Skeletal muscle cell (primary cell): ENCODE results near the gene CHST11.
"Not testable (repeated sequence)": the region's sequence is repeated elsewhere in the genome, so short reads cannot be mapped to it uniquely, and the experiment has no call there.

Experiments
- DNase-seq: peaks from one replicate; pipeline ENCODE4 v3.0.0-alpha.2; 2010; ENCODE audit warnings: low read depth
- H3K4me3 ChIP-seq: 2 replicates; pipeline ENCODE4 v1.5.1; 2011; ENCODE audit warnings: low read depth, mild to moderate bottlenecking, control low read depth, low read length, moderate library complexity

Gene CHST11

DNA sequence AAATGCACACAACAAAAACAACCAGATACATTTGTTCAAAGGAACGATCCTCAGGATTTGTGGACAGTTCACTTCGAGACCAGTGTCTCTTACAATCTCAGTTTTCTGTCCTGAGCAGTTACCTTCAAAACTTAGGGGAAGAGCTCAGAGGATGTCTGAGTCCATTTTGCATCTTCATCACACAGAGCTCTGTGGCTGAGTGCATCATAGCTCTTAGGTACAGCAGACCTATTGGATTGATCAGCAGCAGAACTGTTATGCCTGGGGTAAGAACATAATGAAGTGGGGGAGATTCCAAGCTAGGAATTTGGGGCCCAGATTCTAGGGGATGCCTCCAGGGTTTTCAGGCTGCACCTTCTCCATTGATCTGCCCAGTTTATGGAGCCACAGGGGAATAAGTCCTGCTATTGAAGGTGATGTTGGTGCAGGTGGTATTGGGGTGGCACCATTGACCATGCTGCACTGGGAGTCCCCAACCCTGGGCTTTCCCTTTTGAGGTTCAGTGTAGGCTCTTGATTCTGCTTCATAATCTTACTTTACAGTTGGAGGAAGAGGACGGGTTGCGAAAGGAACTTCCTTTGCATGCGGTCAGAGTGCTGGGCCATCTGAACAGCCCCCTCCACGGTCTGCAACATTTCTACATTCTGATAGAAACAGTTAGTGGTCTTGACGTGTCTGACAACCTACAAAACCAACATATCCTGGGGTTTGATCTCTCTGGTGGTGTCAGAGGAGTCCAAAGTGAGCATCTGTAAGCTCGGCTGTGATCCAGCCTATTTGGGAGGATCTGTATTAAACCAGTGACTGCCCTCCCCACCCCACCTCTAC, 112.8 kb downstream of the CHST11 start:
- no peak overlapping the region for H3K4me3 ChIP-seq
- no peak for DNase-seq

DNA sequence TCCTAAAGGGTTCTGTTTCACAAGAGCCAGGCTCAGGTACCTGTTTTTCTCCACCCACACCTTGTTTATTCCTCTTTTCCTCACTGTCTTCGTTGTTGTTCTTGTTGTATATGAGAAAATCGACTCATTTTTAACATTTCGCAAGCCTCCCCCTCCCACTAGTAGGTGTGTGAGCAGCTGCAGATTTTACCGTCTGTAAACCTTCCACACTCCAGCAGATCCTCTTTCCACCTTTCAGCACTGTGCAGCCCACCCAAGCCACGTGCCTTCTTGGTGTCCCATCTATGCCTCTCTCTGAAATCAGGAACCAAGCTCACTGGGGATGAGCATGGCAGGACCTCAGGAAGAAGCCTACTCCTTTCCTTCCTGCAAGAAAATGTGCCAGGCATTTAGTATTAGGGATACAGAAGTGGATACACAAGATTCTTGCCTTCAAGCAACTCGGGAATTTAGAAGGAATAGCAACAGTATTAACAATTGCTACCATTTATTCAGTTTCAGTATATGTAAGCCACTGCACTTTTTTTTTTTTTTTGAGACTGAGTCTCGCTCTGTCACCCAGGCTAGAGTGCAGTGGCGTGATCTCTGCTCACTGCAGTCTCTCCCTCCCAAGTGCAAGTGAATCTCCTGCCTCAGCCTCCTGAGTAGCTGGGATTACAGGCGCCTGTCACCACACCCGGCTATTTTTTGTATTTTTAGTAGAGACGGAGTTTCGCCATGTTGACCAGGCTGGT, 113.6 kb downstream of the CHST11 start:
- no peak overlapping the region for H3K4me3 ChIP-seq
- DNase-seq = no peak

DNA sequence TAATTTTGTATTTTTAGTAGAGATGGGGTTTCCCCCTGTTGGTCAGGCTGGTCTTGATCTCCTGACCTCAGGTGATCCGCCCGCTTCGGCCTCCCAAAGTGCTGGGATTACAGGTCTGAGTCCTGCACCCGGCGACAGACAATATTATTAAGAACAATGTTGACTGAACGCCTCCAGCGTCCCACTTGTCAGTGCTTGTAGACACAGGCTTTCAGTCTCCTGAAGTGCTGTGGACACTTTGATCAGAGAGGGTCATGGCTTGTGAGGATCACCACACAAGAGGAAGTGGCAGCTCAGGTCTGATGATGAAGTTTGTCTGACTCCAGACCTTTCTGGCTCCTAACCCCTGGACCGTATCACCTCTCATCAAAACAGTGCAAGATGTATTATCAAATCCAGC, 114.6 kb downstream of the CHST11 start:
- no peak overlapping the region for H3K4me3 ChIP-seq
- no peak for DNase-seq

DNA sequence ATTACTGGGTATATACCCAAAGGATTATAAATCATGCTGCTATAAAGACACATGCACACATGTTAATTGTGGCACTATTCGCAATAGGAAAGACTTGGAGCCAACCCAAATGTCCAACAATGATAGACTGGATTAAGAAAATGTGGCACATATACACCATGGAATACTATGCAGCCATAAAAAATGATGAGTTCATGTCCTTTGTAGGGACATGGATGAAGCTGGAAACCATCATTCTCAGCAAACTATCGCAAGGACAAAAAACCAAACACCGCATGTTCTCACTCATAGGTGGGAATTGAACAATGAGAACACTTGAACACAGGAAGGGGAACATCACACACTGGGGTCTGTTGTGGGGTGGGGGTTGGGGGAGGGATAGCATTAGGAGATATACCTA, 117.6 kb downstream of the CHST11 start:
- not testable (repeated sequence) for H3K4me3 ChIP-seq, DNase-seq

DNA sequence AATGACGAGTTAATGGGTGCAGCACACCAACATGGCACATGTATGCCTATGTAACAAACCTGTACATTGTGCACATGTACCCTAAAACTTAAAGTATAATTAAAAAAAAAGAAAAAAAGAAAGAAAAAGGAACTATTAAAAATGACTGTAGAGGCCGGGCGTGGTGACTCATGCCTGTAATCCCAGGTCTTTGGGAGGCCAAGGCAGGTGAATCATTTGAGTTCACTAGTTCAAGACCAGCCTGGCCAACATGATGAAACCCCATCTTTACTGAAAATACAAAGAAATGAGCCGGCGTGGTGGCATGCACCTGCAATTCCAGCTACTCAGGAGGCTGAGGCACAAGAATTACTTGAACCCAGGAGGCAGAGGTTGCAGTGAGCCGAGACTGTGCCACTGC, 118.0 kb downstream of the CHST11 start:
- DNase-seq, H3K4me3 ChIP-seq: not testable (repeated sequence)

DNA sequence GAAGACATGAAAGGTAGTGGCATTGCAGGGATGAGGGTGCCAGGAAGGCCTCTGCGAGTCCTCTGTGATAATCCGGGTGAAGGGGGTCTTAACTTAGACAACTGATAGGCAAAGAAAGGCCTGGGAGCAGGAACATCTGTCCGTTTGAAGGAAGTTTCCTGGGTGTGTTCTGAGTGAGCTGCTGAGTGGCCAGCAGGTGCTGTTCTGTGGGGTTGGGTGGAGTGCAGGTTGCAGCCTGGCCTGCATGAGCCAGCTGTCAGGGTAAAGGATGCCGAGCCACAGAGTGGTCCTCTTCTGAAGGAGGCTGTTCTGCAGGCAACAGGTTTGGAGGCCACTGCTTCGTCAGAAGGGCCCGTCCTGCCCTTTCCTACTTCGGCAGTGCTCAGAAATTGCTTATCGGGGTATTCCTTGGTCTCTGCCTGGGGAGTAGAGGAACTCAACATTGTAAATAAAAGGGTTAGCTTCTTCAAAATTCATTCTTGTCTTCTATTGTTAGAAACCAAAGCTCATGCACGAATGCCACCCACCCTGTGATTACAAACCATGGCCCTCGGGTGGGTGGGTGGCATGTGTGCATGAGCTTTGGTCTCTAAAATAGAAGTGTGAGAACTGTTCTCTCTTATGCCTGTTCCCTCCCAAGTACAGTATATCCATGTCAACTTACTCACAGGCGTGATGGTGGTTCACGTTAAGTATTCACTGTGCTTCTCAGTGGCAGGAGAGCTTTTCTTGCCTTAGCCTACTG, 118.9 kb downstream of the CHST11 start:
- H3K4me3 ChIP-seq = no peak overlapping the region
- DNase-seq = no peak

DNA sequence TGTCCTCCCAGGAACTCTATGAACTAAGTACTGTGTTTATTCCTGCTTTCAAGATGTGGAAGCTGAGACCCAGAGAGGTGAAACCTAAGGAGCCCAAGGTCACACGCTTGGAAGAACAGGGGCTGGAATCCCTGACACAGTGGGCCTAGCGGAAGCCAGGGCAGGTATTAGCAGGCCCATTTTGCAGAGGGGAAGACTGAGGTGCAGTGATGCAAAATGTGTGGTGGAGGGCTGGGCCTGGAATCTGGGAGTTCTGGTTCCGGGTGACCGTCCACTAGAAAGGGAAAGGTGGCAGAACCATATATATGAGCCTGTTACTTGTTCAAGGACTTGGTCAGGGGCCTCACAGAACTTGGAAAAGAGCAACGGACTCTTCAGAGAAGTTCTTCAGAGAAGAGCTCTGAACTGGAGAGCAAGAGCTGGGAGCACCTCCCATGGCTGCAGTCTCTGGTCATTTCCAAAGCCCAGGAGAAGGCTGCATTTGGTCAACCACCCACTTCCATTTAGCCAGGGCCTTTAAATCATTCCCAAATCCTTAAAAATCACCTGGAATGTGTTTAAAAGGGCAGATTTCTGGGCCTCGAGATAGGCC, 119.5 kb downstream of the CHST11 start:
- H3K4me3 ChIP-seq = no peak overlapping the region
- DNase-seq = no peak

DNA sequence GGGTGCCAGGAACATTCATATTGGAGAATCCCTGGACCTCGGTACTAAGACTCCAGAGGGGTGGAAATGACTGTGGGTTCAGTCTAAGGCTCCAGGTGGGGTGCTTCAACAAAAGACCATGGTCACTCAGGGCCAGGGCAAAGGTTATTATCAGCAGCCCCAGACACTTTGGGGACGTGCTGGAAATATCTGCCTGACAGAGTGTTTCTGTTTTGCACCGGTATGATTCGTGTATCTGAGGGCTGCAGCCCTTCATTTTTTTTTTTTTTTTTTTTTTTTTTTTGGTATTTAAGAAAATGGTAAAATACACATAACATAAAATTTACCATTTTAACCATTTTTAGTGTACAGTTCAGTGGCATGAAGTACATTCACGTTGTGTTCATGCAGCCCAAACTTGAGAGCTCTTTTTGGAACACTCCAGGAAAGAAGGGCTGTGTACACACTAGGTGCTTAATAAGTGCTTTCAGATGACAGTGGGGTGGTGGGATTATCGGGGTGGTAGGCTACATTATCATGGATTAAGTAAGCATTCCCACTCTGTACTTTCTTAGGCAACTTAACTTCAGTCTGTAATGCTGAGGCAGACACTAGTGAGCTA, 120.3 kb downstream of the CHST11 start:
- no peak for DNase-seq
- no peak overlapping the region for H3K4me3 ChIP-seq

DNA sequence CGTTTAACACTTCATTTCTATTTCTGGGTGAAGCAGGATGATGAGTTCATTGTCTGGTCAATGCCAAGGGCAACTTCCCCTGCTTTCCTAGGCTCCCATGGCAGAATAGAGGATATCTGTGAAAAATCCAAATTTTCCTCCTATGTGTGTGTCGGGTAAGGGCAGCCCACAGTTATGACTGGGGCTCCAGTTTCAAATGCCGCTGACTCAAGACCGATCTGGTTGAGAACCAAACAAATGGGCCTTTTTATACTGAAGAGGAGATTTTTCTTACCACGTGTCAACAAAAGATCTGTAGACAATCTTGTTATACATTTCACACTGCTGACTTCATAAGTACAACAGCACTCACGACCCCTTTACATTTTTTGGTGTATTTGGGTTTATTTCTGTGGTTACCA, 120.8 kb downstream of the CHST11 start:
- peak; percentile 30 for DNase-seq
- no peak overlapping the region for H3K4me3 ChIP-seq

DNA sequence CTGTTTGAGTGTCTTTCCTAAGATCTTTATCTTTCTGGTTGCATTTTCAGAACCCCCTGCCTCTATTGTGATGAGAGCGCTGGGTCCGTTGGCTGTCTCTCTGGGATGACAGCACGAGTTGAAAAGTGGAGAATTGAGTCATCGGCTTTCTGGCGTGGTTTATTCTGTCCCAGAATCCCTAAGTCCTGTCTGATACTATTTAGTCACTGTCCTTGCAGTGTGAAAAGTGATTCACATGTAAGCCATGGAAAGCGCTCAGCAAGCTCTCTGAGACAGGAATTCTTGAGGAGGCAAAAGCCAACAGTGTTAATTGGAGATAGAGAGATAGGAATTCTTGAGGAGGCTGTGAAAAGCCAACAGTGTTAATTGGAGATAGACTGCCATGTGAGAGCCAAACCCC, 121.7 kb downstream of the CHST11 start:
- DNase-seq = peak; percentile 47

DNA sequence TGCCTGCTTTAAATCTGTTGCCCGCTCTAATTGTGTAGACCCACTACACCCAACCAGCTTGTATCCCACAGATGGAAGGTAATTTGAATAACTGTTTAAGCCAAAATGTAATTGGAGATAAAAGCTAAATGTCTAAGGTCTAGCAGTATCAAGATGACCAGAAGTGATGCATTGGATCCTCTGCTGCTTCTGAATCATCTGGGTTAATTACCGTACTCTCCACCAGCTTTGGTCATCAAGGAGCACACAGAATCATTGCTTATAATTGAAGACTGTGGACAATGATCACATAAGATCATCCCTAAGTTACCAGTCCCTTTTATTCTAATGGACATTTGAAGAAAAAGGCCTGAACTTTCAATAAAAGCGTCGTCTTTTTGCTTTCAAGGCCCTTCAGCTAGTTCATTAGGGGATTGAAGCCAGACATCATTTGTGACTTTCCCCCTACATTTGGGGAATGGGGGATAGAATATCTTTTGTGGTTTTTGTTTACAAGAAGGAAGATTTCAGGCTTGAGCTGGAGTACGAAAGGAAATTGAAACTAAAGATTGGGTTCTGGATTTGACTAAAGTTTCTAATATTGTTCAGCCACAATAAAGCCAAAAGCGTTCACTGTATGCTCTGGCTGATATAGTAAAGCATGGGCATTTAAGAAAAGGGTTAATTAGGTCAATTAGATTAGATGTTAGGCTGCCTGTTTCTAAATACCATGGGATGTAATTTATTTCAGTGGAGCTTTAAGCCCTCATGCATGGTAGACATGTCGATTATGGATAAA, 123.2 kb downstream of the CHST11 start:
- H3K4me3 ChIP-seq = no peak overlapping the region
- DNase-seq = no peak

More for the DNA sequence above, 121.7 kb downstream of the CHST11 start:
- no peak overlapping the region for H3K4me3 ChIP-seq

DNA sequence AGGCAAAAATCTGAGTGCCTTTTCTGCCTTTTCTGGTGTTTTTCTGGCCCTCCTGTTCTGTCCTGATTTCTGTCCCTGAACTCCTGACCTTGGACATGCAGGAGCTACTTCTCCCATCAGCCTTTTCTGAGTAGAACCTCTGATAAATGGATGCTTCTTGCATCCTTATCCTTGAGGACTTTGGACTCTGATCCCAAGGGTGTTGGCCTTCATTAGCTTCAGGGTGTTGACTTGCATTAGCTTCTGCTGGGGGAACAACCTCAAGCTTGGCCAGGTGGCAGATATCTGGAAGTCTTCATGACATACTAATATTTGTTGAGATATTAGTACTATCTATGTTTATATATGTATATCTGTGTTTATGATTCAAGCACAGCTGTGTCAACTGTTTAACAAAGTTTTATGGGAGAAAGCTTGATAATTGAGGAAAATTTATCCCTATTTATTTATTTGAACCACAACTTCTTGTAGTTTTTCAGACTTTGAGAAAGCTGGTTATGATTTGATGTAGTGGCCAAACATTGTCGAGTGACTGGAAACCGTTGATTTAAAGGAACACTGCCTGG, 124.3 kb downstream of the CHST11 start:
- H3K4me3 ChIP-seq = no peak overlapping the region
- no peak for DNase-seq

DNA sequence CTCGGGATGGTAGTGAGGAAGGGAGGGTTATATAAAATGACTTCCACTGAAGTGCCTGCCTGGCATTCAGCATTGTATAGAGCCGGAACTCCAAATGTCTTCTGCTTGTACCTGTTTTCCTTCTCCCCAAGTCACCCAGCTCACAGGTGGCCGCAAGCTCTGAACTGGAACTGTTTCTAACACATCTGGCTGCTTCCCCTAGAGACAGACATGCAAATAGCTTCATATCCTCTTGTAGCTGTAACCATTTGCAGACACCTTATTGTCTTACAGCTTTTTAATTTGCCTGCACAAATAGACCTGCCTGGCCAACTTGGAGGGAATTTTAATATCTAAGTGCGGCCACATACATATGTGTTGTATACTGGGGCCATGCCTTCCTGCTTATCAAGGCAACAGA, 126.0 kb downstream of the CHST11 start:
- no peak overlapping the region for H3K4me3 ChIP-seq
- DNase-seq = no peak

DNA sequence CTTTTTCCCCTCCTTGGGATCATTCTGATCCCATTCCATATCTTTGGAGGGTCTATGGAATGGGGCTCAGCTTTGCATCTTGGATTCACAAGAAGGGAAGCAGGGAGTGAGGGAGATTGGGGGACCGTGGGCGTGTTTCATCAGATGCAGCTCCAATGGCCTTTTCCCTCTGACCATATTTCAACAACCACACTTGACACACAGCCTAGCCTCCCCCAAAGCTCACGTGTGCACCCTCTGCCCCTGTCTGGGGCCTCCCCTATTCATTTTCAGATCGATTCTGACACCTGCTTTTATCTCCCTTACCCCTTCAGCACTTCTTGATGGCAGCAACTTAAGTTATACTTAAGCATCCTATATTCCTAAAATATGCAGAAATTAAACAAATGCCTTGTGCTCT, 126.6 kb downstream of the CHST11 start:
- DNase-seq = no peak
- no peak overlapping the region for H3K4me3 ChIP-seq

DNA sequence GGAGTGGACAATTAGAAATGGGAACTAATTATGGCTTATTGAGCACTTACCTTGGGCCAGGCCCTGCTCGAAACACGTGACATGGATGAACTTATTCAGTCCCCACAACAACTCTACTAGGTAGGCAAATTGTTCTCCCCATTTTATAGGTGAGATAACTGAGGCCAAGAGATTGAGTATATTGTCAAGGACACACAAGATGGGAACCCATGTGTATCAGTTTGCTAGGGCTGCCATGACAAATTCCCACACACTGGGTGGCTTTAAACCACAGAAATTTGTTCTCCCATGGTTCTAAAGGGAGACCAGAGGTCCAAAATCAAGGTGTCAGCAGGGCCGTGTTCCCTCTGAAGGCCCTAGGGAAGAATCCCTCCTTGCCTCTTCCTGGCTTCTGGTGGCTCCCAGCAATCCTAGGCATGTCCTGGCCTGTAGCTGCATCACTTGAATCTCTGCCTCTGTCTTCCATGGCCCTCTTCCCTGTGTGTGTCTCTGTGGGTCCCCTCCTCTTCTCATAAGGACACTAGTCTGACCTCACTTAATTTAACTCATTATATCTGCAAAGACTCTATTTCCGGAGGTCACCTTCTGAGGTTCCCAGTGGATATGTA, 128.8 kb downstream of the CHST11 start:
- H3K4me3 ChIP-seq = no peak overlapping the region
- no peak for DNase-seq

DNA sequence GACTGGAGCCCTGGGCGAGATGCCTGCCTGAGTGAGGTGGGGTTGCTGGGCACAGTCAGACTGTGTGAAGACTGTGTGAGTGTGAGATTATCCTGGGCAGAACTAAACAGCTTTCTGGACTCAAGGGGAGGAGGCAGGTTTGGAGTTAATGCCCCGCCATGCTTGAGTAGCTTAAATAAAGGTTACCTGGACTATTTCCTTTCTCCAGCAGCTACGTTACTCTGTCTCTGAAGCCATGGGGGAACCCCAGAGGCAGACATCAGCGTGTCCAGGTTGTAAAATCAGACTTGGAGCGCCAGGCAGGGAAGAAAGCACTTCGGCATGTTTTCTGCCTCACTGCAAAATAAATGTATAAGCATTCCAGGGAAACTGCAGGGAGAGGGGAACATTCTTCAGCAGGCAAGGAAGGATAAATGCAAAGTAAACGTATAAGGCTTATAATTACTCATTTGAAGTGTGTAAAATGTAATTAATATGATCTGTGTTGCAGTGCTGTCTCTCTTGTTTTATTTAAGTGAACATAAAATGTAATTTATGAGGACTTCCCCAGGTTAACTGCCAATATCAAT, 129.7 kb downstream of the CHST11 start:
- DNase-seq = no peak
- no peak overlapping the region for H3K4me3 ChIP-seq

DNA sequence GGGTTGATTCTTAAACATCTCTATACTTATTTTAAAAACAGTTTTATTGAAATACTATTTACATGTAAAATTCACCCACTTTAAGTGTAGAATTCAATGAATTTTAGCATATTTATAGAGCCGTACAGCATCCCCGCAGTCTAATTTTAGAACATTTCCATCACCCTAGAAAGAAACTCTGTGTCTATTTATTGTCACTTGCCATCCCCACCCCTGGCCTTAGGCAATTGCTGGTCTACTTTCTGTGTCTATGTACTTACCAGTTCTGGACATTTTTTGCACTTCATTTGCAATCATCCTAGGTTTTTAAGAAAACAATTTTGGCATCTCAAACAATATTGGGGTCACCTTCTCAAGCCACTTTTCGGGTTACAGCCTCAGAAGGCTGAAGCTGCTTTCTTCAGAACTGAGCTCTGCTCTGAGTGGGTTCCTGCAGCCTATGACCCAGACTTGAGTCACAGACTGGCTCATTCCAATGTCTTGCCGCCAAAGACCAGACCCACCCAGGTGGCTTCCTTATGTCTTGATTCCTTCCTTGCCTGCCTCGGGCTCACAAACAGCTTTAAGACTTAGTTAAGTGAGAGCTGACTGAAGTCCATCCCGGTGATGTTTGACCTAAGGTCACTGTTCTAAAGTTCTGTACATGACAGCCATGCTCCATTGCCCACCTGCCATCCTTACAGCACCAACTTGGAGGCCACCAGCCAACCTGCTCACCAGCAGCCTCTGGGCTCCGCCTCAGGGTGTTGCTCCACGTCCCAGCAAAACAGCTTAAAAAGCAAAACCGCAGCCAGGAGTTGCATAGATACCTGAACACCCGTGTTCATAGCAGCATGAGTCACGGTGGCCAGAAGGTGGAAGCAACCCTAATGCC, 131.5 kb downstream of the CHST11 start:
- H3K4me3 ChIP-seq = no peak overlapping the region
- DNase-seq = peak; percentile 26
